HG03442 (cell line): ENCODE measurements around the gene EVX1.

Experiments used
- ATAC-seq: cut with Tn5 transposase; IDR thresholded peaks from one replicate; pipeline ENCODE4 v1.9.1; 2021; ENCODE audit warnings: mild to moderate bottlenecking, moderate library complexity; ENCODE audit not compliant: unreplicated experiment

EVX1 gene

GRCh38 chr7:27248427-27248806 is 5.8 kb downstream of the EVX1 start:
- no peak for ATAC-seq

- no peak for ATAC-seq
Observed at GRCh38 chr7:27248911-27249723, 6.5 kb downstream of the EVX1 start.

- no peak for ATAC-seq
Observed at GRCh38 chr7:27249724-27250556, 7.3 kb downstream of the EVX1 start.

GRCh38 chr7:27250557-27251070 is 8.0 kb downstream of the EVX1 start:
- no peak for ATAC-seq

- ATAC-seq: no peak
Observed at GRCh38 chr7:27251136-27251651, 8.6 kb downstream of the EVX1 start.

GRCh38 chr7:27251652-27252590 is 9.3 kb downstream of the EVX1 start:
- no peak for ATAC-seq

- no peak for ATAC-seq
Observed at GRCh38 chr7:27254625-27255024, 12.0 kb downstream of the EVX1 start.

- ATAC-seq: no peak
Observed at GRCh38 chr7:27260211-27260610, 17.6 kb downstream of the EVX1 start.

- no peak for ATAC-seq
Observed at GRCh38 chr7:27262121-27262520, 19.5 kb downstream of the EVX1 start.

- no peak for ATAC-seq
Observed at GRCh38 chr7:27263781-27264180, 21.2 kb downstream of the EVX1 start.

GRCh38 chr7:27269455-27269854 is 26.9 kb downstream of the EVX1 start:
- ATAC-seq: no peak

- no peak for ATAC-seq
Observed at GRCh38 chr7:27271384-27271783, 28.8 kb downstream of the EVX1 start.

GRCh38 chr7:27277628-27278027 is 35.0 kb downstream of the EVX1 start:
- ATAC-seq: no peak

GRCh38 chr7:27283558-27283957 is 41.0 kb downstream of the EVX1 start:
- ATAC-seq: no peak

- no peak for ATAC-seq
Observed at GRCh38 chr7:27295236-27295635, 52.6 kb downstream of the EVX1 start.

GRCh38 chr7:27297356-27297755 is 54.8 kb downstream of the EVX1 start:
- no peak for ATAC-seq
